Upper lobe of left lung (tissue), 4 donors: ENCODE measurements around the gene ZNF512B.

Source experiments
- CTCF ChIP-seq, 6 experiments: fragments of 450-650 bp in 4 of 6; fragments of 200-600 bp in 2 of 6; sonication (generic) in 2 of 6; IDR thresholded peaks; one replicate each; pipeline ENCODE4 v1.5.1; 2016 to 2019; ENCODE audit warnings: antibody characterized with exemption in 6 of 6
- EP300 ChIP-seq, 4 donors: sonication (generic); formaldehyde crosslinking; IDR thresholded peaks; one replicate each; pipeline ENCODE4 v1.5.1; 2017; ENCODE audit warnings: antibody characterized with exemption in 4 of 4, control low read depth in 2 of 4

GRCh38 chr20:63940472-63941266 is 29.1 kb downstream of the ZNF512B start:
- TF ChIP-seq CTCF (IDR thresholded peaks at IDR 0.05) (no peak), EP300 (IDR thresholded peaks at IDR 0.05) (no peak)
